Brain microvascular endothelial cell (primary cell): ENCODE results near the gene STARD10.
A peak's percentile ranks its signal among the peaks of the same experiment; 100 is the strongest.

Experiments used
- DNase-seq: peaks from one replicate; pipeline ENCODE4 v3.0.0-alpha.2; 2020
- H3K27ac ChIP-seq: fragments of 250-450 bp; sonication (Bioruptor Pico); 2 replicates; pipeline ENCODE4 v1.5.1; 2020; ENCODE audit warnings: mild to moderate bottlenecking, moderate library complexity
- H3K27me3 ChIP-seq: fragments of 250-450 bp; sonication (Bioruptor Pico); replicated peaks from 2 replicates; pipeline ENCODE4 v1.5.1; 2020; ENCODE audit warnings: mild to moderate bottlenecking
- H3K36me3 ChIP-seq: fragments of 250-450 bp; sonication (Bioruptor Pico); replicated peaks from 2 replicates; pipeline ENCODE4 v1.5.1; 2020; ENCODE audit warnings: mild to moderate bottlenecking
- H3K4me3 ChIP-seq: 2 replicates; pipeline ENCODE4 v1.5.1; 2011; ENCODE audit warnings: low read depth, mild to moderate bottlenecking, control low read depth, low read length, moderate library complexity
- CTCF ChIP-seq: IDR thresholded peaks from 2 replicates; pipeline ENCODE4 v1.5.1; 2011; ENCODE audit warnings: low read depth, mild to moderate bottlenecking, moderate library complexity, low read length, control low read depth, inconsistent platforms; ENCODE audit errors: missing control alignments
- in situ Hi-C: cut with HindIII; loops from 2 replicates; pipeline ENCODE4 v1.10.0; 2017; ENCODE audit warnings: low sequenced_read_pairs, low pct_ligation_motif_present

Gene STARD10

GRCh38 chr11:72824020-72824419 is 30.2 kb upstream of the STARD10 start:
- H3K27me3 ChIP-seq, result no peaks in the 10 kb centered on the region
- no peak for DNase-seq
- in situ Hi-C loops, result no loop called here
- TF ChIP-seq CTCF, result no peak
- no peak overlapping the region for H3K4me3 ChIP-seq
- no peaks in the 10 kb centered on the region for H3K36me3 ChIP-seq
- H3K27ac ChIP-seq, result no peak overlapping the region

- no peaks in the 10 kb centered on the region for H3K36me3 ChIP-seq
- no peak for TF ChIP-seq CTCF
- no peak overlapping the region for H3K4me3 ChIP-seq
- DNase-seq, result no peak
- H3K27ac ChIP-seq, result no peak overlapping the region
- in situ Hi-C loops, result no loop called here
- no peaks in the 10 kb centered on the region for H3K27me3 ChIP-seq
Measured at GRCh38 chr11:72823105-72823804, 29.4 kb upstream of the STARD10 start.

GRCh38 chr11:72821920-72822799 is 28.3 kb upstream of the STARD10 start:
- DNase-seq, result peak; percentile 76
- peak; percentile 18 for TF ChIP-seq CTCF
- in situ Hi-C loops, result no loop called here
- Histone ChIP-seq H3K27ac (no peak overlapping the region), H3K4me3 (peak overlapping the region; percentile 60), H3K27me3 (no peaks in the 10 kb centered on the region), H3K36me3 (no peaks in the 10 kb centered on the region)

GRCh38 chr11:72821221-72821919 is 27.5 kb upstream of the STARD10 start:
- no peak for TF ChIP-seq CTCF
- Histone ChIP-seq H3K4me3 (peak overlapping the region; percentile 60), H3K27ac (no peak overlapping the region), H3K36me3 (no peaks in the 10 kb centered on the region), H3K27me3 (no peaks in the 10 kb centered on the region)
- DNase-seq, result no peak
- in situ Hi-C loops, result no loop called here

GRCh38 chr11:72820439-72821139 is 26.7 kb upstream of the STARD10 start:
- H3K4me3 ChIP-seq, result no peak overlapping the region
- H3K27me3 ChIP-seq, result no peaks in the 10 kb centered on the region
- no peaks in the 10 kb centered on the region for H3K36me3 ChIP-seq
- H3K27ac ChIP-seq, result no peak overlapping the region
- no peak for TF ChIP-seq CTCF
- no peak for DNase-seq
- in situ Hi-C loops, result no loop called here
